B cell (primary cell): ENCODE measurements around the gene SNTA1.
"Not testable (repeated sequence)": the region's sequence is repeated elsewhere in the genome, so short reads cannot be mapped to it uniquely, and the experiment has no call there.

Source experiments
- EZH2 ChIP-seq: IDR thresholded peaks from 2 replicates; pipeline ENCODE4 v1.6.1; 2012; ENCODE audit warnings: borderline replicate concordance, low read depth, mild to moderate bottlenecking, moderate library complexity, low read length; ENCODE audit not compliant: insufficient read depth, poor library complexity, severe bottlenecking
- TF ChIP-seq, protein P1 (sequence below): fragments of 200-600 bp; IDR thresholded peaks from one replicate; pipeline ENCODE4 v1.8.0; 2022; ENCODE audit warnings: antibody characterized with exemption, mild to moderate bottlenecking

DNA sequence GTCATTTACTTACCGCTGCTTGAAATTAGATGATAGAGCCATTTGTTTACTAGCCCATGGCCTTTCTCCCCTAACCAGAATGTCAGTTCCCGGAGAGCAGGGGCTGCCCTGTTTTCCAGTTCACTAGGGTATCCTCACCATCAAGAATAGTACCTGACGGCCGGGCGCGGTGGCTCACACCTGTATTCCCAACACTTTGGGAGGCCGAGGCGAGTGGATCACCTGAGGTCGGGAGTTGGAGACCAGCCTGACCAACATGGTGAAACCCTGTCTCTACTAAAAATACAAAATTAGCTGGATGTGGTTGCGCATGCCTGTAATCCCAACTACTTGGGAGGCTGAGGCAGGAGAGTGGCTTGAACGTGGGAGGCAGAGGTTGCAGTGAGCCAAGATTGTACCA lies 19.7 kb downstream of the SNTA1 start:
- TF ChIP-seq, protein P1, sequence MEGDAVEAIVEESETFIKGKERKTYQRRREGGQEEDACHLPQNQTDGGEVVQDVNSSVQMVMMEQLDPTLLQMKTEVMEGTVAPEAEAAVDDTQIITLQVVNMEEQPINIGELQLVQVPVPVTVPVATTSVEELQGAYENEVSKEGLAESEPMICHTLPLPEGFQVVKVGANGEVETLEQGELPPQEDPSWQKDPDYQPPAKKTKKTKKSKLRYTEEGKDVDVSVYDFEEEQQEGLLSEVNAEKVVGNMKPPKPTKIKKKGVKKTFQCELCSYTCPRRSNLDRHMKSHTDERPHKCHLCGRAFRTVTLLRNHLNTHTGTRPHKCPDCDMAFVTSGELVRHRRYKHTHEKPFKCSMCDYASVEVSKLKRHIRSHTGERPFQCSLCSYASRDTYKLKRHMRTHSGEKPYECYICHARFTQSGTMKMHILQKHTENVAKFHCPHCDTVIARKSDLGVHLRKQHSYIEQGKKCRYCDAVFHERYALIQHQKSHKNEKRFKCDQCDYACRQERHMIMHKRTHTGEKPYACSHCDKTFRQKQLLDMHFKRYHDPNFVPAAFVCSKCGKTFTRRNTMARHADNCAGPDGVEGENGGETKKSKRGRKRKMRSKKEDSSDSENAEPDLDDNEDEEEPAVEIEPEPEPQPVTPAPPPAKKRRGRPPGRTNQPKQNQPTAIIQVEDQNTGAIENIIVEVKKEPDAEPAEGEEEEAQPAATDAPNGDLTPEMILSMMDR, result not testable (repeated sequence)
- not testable (repeated sequence) for TF ChIP-seq EZH2
